ENCODE measurements around the gene CACNG7.

CACNG7 gene

GRCh38 chr19:53961523-53962356 is 52.7 kb downstream of the CACNG7 start:
- no peak for DNase-seq (ENCODE audit: low spot score)
- Histone ChIP-seq H3K27ac (no peak overlapping the region), H3K4me3 (no peak overlapping the region)
- TF ChIP-seq, protein P1, sequence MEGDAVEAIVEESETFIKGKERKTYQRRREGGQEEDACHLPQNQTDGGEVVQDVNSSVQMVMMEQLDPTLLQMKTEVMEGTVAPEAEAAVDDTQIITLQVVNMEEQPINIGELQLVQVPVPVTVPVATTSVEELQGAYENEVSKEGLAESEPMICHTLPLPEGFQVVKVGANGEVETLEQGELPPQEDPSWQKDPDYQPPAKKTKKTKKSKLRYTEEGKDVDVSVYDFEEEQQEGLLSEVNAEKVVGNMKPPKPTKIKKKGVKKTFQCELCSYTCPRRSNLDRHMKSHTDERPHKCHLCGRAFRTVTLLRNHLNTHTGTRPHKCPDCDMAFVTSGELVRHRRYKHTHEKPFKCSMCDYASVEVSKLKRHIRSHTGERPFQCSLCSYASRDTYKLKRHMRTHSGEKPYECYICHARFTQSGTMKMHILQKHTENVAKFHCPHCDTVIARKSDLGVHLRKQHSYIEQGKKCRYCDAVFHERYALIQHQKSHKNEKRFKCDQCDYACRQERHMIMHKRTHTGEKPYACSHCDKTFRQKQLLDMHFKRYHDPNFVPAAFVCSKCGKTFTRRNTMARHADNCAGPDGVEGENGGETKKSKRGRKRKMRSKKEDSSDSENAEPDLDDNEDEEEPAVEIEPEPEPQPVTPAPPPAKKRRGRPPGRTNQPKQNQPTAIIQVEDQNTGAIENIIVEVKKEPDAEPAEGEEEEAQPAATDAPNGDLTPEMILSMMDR (IDR thresholded peaks at IDR 0.05) = no peak

DNA sequence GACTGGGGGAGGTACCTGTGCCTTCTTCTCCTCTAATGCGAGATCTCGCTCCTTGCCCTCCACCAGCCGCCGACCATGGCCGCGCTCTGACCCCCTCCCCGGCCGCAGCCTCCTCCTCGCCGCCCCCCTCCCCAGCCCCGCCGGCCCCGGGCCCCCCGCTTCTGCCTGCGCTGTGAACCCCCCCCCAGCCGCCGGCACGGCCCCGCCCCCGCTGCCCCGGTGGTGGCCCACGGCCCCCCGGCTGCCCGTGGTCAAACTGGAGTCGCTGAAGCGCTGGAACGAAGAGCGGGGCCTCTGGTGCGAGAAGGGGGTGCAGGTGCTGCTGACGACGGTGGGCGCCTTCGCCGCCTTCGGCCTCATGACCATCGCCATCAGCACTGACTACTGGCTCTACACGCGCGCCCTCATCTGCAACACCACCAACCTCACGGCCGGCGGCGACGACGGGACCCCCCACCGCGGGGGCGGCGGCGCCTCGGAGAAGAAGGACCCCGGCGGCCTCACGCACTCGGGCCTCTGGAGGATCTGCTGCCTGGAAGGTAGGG is 53.9 kb downstream of the CACNG7 start, which contains the start of gene CACNG8:
CACNG8 (plus strand) TSS at position 51 of the 545 bp plus-strand sequence.
- TF ChIP-seq, protein P1 (IDR thresholded peaks at IDR 0.05) = no peak
- no peak within 1 kb of the TSS for H3K27ac ChIP-seq
- no peak for DNase-seq (ENCODE audit: low spot score)

GRCh38 chr19:53965091-53965490 is 56.0 kb downstream of the CACNG7 start:
- DNase-seq (ENCODE audit: low spot score) = no peak
- Histone ChIP-seq H3K27ac (no peak overlapping the region), H3K4me3 (peak overlapping the region; percentile 31)
- TF ChIP-seq, protein P1 (IDR thresholded peaks at IDR 0.05) = no peak

More for the DNA sequence above, 53.9 kb downstream of the CACNG7 start, which contains the start of gene CACNG8:
- no peak within 1 kb of the TSS for H3K4me3 ChIP-seq

- TF ChIP-seq, protein P1 (IDR thresholded peaks at IDR 0.05) = no peak
- no peak overlapping the region for H3K27ac ChIP-seq
- DNase-seq (ENCODE audit: low spot score) = no peak
- no peak overlapping the region for H3K4me3 ChIP-seq
These were observed 57.9 kb downstream of the CACNG7 start for GRCh38 chr19:53966931-53967330.

- DNase-seq (ENCODE audit: low spot score) = no peak
- Histone ChIP-seq H3K4me3 (no peak overlapping the region), H3K27ac (no peak overlapping the region)
- TF ChIP-seq, protein P1 (IDR thresholded peaks at IDR 0.05) = no peak
These were observed 60.3 kb downstream of the CACNG7 start for GRCh38 chr19:53969366-53969765.

- Histone ChIP-seq H3K4me3 (no peak overlapping the region), H3K27ac (no peak overlapping the region)
- no peak for DNase-seq (ENCODE audit: low spot score)
- TF ChIP-seq, protein P1 (IDR thresholded peaks at IDR 0.05) = no peak
These were observed 62.6 kb downstream of the CACNG7 start for GRCh38 chr19:53971673-53972072.
